ENCODE results near the gene HAUS7.

Gene HAUS7

GRCh38 chrX:153455571-153455970 lies 14.8 kb downstream of the HAUS7 start:
- no peak for DNase-seq (ENCODE audit: low read depth)

GRCh38 chrX:153454901-153455550 lies 15.3 kb downstream of the HAUS7 start:
- DNase-seq (ENCODE audit: low read depth) = no peak

GRCh38 chrX:153450949-153451277 lies 19.5 kb downstream of the HAUS7 start:
- DNase-seq (ENCODE audit: low read depth) = no peak

GRCh38 chrX:153450114-153450948 lies 20.0 kb downstream of the HAUS7 start:
- DNase-seq (ENCODE audit: low read depth) = no peak

GRCh38 chrX:153449368-153450113 lies 20.8 kb downstream of the HAUS7 start:
- DNase-seq (ENCODE audit: low read depth) = no peak

GRCh38 chrX:153448556-153449367 lies 21.6 kb downstream of the HAUS7 start:
- DNase-seq (ENCODE audit: low read depth) = no peak

GRCh38 chrX:153447581-153447960 lies 22.8 kb downstream of the HAUS7 start:
- no peak for DNase-seq (ENCODE audit: low read depth)

GRCh38 chrX:153446950-153447580 lies 23.3 kb downstream of the HAUS7 start:
- DNase-seq (ENCODE audit: low read depth) = no peak

GRCh38 chrX:153446636-153446936 lies 23.8 kb downstream of the HAUS7 start:
- no peak for DNase-seq (ENCODE audit: low read depth)

GRCh38 chrX:153445856-153446635 lies 24.3 kb downstream of the HAUS7 start, which contains the start of gene TREX2:
TSS of gene TREX2 (minus strand) at chrX:153446056. CDS start at chrX:153445430, 626 bp downstream.
- DNase-seq (ENCODE audit: low read depth) = no peak

- no peak for DNase-seq (ENCODE audit: low read depth)
Measured at GRCh38 chrX:153445106-153445855, 25.1 kb downstream of the HAUS7 start.

GRCh38 chrX:153444333-153445011 lies 25.9 kb downstream of the HAUS7 start:
- DNase-seq (ENCODE audit: low read depth) = no peak

GRCh38 chrX:153443476-153444332 lies 26.7 kb downstream of the HAUS7 start:
- no peak for DNase-seq (ENCODE audit: low read depth)

GRCh38 chrX:153442463-153442862 lies 27.9 kb downstream of the HAUS7 start:
- DNase-seq (ENCODE audit: low read depth) = no peak

GRCh38 chrX:153441981-153442380 lies 28.4 kb downstream of the HAUS7 start:
- DNase-seq (ENCODE audit: low read depth) = no peak

GRCh38 chrX:153441296-153441695 lies 29.1 kb downstream of the HAUS7 start:
- no peak for DNase-seq (ENCODE audit: low read depth)

- no peak for DNase-seq (ENCODE audit: low read depth)
Measured at GRCh38 chrX:153440556-153441135, 29.7 kb downstream of the HAUS7 start.

GRCh38 chrX:153439977-153440376 lies 30.4 kb downstream of the HAUS7 start:
- DNase-seq (ENCODE audit: low read depth) = no peak

All from T follicular helper cell (primary cell).